Superior temporal gyrus (tissue), 1 donor: ENCODE data around the gene TMEM247.

Source experiments
- DNase-seq: peaks from one replicate; pipeline ENCODE4 v3.0.0-alpha.2; 2016; ENCODE audit errors: extremely low spot score

The TMEM247 gene

GRCh38 chr2:46488389-46488788, 9.0 kb downstream of the TMEM247 start:
- no peak for DNase-seq

DNA sequence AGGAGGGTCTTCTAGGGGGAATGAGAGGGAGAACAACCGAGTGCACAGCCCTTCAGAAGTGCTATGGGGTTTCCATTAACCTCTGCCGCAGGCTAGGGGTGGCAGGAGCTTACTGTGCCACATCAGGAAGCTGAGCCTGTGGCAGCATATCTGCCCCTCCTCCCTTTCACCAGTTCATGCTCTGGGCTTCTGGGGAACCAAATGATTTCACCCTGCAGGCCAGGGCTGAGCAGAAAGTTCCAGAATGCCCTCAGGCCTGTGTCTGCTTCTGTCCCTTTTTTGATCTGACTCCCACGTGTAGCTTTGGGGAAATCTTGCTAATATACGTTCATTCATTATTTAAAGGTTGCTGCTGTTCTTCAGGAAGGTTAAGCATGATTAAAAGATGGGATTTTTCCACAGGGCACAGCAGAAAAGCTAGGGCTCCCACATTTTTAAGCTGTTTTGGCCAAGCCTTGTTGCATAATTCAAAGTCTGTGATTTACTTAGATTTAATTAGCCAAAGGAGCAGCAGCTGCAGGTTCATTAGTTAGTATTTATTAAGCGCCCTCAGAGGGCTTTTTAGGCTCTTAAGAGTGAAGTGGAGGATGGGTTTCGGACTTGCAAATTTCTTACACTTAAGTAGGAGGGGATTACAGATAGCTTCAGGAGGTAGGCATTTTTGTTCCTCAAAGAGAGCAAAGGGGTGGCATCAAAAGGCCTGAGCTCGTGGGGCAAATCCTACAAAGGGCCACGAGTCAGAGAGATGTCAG, 10.2 kb downstream of the TMEM247 start:
- DNase-seq: no peak

DNA sequence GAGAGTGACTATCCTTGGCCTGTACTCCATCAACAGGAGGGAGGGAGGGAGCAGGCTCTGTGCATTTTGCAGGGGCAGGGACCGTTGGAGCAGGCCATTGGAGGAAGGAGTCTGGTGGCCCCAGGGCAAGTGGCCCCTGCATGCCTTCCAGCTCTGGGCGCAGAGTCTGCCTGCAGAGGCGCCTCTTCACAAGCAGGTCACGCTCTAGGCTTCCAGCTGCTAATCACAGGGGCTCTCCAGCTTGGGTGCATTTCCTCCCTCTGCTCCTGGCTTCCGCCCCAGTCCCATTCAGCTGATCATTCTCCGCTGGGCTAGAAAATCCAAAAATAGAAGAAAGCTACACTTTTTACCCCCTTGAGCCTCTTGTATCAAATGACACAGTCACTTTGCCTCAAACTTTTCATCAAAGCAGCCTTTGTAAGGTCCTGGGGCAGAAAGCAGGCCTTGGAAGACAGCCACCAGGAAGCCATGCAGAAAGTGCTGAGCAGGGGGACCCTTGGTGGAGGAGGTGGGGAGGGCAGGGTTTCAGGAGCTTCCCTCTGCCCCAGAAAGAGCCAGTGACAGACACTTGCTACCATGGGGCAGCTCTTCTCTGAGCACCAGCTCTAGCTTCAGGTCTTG, 11.3 kb downstream of the TMEM247 start:
- peak; percentile 77 for DNase-seq

DNA sequence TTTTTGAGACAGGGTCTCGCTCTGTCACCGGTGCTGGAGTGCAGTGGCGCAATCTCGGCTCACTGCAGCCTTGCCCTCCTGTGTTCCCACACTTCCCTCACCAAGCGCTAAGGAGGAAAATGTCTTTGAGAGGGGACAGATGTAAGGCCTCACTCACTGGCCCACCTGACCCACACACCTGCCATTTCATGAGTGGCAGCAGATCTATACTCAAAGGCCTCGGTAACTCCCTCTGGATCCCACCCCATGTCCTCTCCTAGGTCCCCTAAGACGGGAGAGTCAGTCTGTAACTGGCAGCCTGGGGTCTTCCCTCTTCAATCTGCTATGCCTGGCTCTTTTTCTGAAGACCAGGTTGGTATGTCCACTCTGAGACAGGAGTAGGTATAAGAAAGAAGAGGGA, 12.9 kb downstream of the TMEM247 start:
- no peak for DNase-seq

DNA sequence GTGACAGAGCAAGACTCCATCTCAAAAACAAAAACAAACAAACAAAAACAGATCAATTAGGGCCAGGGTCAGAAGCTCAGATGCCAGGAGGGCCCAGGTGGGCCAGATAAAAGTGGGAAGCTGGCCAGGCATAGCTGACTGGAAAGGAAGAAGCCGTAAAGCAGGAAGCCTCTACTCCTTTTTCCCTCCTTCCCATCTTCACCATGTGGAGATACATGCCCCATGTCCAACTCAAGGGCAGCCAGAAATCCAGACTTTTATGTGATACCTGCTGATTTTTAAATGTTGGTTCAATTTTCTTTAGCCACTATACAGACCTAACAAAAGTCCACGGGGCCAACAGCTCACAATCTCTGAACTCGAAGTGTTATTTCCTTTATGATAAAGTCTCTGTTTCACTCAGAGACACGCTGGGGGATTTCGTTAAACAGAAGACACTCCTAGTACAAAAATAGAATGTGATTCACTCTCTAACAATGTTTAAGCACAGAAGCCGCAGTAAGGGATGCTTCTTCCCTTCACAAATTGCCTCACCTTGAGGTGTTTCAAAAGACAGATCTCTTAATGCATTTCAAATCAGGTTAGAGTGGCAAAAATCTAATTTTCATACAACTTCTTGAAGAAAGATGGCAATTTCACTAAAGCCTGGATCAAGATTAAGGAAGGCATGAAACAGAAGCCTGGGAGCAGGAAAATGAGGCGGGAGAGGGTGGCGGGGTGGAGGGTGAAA, 14.0 kb downstream of the TMEM247 start:
- no peak for DNase-seq

- DNase-seq: no peak
Measured at GRCh38 chr2:46493971-46494250, 14.5 kb downstream of the TMEM247 start.

DNA sequence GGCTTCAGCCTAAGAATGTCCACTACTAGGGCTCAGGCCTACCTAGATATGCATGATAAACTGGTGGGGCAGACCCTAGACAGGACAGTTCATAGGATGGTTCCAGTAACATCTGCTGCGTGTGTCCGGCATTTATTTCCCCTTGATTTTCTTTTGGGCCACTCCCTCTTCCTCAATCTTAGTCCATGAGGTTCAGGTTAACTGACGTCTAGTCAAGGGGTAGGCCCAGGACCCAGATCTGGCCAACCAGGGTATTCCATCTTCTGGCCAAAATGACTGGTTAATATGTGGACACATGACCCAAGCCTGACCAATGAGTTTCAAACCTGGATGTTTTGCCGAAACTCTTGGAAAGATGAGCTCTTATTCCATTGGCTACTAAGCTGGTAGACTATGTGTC, 15.2 kb downstream of the TMEM247 start:
- no peak for DNase-seq

DNA sequence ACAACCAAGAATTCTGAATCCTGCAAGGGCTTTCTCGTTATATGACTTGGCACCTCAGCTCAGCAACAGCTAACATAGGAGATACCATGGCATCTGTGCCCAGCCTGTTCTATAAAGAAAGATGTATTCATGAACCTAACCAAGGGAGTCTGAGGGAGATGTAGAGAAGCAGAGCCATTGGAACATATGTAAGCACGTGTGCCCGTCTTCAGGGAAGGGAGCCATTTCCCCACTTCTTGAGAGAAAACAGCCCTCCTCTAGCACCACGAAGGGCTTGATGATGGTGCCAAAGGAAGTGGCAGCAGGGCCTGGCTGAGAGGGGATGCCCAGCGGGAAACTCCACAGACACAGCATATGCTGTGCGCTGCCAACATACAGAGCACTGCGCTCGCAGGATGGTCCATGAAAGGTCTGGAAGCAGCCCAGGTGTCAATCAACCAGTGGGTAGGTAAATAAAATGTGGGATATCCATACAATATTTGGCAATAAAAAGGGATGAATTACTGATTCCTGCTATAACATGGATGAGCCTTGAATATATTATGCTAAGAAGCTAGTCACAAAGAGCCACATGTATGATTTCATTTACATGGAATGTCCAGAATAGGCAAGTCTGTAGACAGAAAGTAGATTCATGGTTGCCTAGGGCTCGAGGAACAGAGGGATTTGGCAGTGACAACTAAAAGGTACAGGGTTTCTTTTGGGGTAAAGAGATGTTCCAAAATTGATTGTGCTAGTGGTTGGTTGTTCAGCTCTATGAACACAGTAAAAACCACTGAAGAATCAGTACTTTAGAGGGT, 16.1 kb downstream of the TMEM247 start:
- no peak for DNase-seq

GRCh38 chr2:46497766-46498165, 18.4 kb downstream of the TMEM247 start:
- DNase-seq: no peak

DNA sequence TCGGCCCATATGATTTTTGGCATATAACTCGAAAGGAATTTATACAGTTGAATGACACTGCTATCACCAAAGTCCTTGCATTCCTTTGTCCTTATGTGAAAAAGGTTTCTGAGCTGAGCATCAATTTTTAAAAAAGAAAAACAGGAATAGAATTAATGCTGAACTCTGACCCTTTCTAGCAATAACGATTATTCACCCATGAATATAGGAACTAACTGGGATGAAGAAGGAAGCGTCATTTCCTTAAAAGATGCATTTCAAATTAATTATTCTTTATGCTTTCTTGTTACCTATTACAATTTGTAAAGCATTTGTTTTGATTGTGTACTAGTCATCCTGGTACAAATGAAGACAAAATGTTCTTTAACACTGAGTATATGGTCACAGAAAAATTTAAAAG, 19.3 kb downstream of the TMEM247 start:
- DNase-seq: no peak

GRCh38 chr2:46499392-46499785, 20.0 kb downstream of the TMEM247 start:
- no peak for DNase-seq

DNA sequence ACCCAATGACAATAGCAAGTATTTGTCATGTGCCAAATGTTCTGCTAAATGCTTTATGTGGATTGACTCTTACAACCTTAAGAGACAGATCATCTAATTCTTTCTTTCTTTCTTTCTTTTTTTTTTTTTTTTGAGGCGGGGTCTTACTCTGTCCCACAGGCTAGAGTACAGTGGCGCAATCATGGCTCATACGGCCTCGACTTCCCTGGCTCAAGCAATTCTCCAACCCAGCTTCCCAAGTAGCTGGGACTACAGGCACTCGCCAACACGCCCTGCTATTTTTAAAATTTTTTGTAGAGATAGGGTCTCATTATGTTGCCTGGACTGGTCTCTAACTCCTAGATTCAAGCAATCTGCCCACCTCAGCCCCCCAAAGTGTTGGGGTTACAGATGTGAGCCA, 21.4 kb downstream of the TMEM247 start:
- no peak for DNase-seq

DNA sequence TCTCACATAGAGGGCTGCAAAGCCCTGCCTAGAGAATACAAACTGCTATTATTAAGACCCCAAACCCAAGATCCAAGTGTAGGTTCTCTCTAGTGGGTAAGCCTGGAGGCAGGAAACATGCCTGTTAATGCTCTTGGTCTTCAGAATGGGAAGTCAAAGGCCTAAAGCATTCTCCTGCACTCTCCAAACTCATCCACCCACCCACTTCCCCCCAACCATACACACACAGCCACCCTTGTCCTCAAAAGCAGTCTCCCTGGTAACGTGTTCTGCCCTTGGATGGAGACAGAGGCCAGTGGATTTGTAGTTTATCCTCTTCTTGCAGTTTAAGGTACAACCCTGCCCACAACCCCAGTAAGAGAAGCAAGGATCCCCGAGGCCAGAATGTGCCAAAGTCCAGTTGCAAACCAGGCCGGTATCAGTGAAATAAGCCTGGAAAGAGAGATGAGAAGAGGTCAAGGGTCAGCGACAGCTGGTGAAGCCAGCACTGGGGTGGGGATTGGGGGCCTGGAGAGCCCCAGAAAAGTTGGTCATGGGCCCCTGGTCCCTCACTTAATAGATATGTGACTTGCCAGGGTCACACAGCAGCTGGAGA, 23.0 kb downstream of the TMEM247 start:
- no peak for DNase-seq

- DNase-seq: no peak
Measured at GRCh38 chr2:46503686-46504085, 24.3 kb downstream of the TMEM247 start.

- no peak for DNase-seq
Measured at GRCh38 chr2:46504221-46504620, 24.9 kb downstream of the TMEM247 start.

DNA sequence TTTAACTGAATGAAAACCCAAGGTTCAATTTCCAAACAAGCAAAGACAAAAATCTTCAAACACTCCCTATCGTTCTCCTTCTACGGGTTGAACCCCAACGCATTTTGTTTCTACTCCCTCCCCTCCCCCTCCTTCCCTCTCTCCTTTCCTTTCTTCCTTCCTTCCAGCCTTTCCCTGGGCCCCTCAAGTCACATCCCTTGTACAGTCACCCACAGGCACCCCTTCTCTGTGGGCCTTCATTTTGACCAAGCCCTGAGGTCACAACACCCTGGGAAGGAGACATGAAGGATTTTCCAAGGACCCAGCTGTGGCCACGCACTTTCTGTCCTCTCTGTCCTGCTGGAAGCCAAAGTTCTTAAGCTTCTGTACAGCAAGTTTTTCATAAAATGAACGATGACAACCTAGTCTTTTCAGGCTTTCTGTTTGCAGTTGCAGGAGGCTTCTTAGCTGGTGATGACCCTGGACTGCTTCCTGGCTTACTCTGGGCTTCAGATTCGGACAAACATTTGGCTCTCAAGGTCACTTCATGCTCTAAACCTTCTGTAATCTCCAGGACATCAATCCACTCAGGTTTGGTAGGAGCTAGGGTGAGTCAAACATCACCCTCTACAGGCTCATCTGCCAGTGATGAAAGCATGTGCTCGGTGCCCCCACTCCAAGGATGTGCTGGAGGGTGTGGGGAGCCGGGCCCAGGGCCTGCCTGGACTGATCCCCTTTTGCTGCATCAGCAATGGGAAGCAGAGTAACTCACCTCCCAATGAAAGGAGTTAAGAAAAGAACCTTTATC, 25.5 kb downstream of the TMEM247 start:
- DNase-seq: no peak

- DNase-seq: no peak
Measured at GRCh38 chr2:46505472-46505783, 26.1 kb downstream of the TMEM247 start.

DNA sequence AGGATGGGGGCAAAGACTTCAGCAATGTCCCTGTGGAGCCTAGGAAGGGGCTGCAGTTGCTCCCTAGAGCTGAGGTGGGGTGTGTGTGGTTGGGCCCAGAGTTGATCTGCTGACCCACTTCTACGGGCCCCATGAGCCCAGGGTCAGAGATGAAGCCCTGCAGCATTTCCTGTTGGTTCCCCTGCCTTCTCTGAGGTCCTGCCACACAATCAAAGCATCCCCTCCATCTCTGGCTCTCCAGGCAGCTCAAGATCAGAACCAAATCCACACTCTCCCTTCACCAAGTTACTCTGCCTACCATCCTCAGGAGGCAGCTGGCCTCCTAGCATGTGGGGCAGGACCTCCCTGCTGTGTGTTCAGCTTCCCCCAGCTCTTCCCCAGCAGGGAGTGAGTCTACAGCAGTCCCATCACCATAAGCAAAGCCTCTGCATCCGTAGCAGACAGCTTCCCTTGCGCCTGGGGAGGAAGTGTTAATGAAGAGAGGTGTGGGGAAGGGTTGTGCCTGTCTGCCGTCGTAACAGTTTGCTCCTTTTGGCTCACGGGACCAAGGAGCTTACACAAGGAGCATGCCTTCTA, 26.9 kb downstream of the TMEM247 start:
- no peak for DNase-seq

- no peak for DNase-seq
Measured at GRCh38 chr2:46508312-46508711, 28.9 kb downstream of the TMEM247 start.

- no peak for DNase-seq
Measured at GRCh38 chr2:46508759-46509158, 29.4 kb downstream of the TMEM247 start.

GRCh38 chr2:46509804-46510203, 30.4 kb downstream of the TMEM247 start:
- no peak for DNase-seq
